K562 (cell line): ENCODE measurements around the gene TBRG4. TPM values are rescaled to one million over a fixed set of nuclear protein-coding genes. Genes with fewer than 3 reads are reported as not detected.
A peak's percentile ranks its signal among the peaks of the same experiment; 100 is the strongest.

Source experiments
- ATAC-seq: fragments of 200-7000 bp; cut with Tn5 transposase; 3 replicates; pipeline ENCODE4 v1.9.1; 2020; ENCODE audit warnings: moderate library complexity
- BruUV-seq: library from RNA; stranded (reverse); fragments of 400-500 nt; replicated peaks from 2 replicates; lab custom pipeline; 2021; lab: Mats Ljungman, UMichigan
- CTCF ChIA-PET: fragments of 300-600 bp; formaldehyde crosslinking; extraction: SDS; loops from one replicate; lab custom pipeline; 2021; ENCODE audit warnings: low intra/inter-chr PET ratio; lab: Yijun Ruan, JAX
- POLR2A ChIA-PET: fragments of 300-600, 350-650 bp; sonication (Branson Sonifier 250); formaldehyde crosslinking; extraction: SDS; loops from one replicate; lab custom pipeline; 2021; ENCODE audit warnings: antibody characterized with exemption, inconsistent platforms; lab: Yijun Ruan, JAX
- DNase-seq, 4 experiments: peaks; one replicate each; pipeline versions ENCODE4 v3.0.0 to v3.0.0-alpha.2; 2011 to 2018; ENCODE audit warnings: low spot score in 3 of 4, mixed read lengths in 3 of 4; ENCODE audit errors: extremely low read depth in 1 of 4
- FAIRE-seq: peaks from 2 replicates; lab custom pipeline; 2011; peaks lifted over from hg19 to GRCh38; lab: Jason Lieb, UNC
- H2AFZ ChIP-seq: 2 replicates; pipeline ENCODE4 v1.6.0; 2011; ENCODE audit warnings: low read depth, low read length, control low read depth, inconsistent platforms
- H3K27ac ChIP-seq: fragments of 200-600 bp; 3 replicates; pipeline ENCODE4 v1.8.0; 2011; ENCODE audit warnings: low read depth, mild to moderate bottlenecking, control low read depth, inconsistent platforms, low read length, moderate library complexity, mixed read lengths; ENCODE audit errors: extremely low read depth
- H3K27me3 ChIP-seq, 2 experiments: fragments of 300-600 bp in 1 of 2; 2 replicates in 1 of 2; 3 replicates in 1 of 2; pipeline versions ENCODE4 v1.6.0 to v1.8.0; 2011; ENCODE audit warnings: inconsistent platforms in 2 of 2, low read length in 2 of 2, mild to moderate bottlenecking in 1 of 2, mixed read lengths in 1 of 2, moderate library complexity in 1 of 2; ENCODE audit not compliant: control insufficient read depth in 2 of 2, insufficient read depth in 2 of 2
- H3K36me3 ChIP-seq: fragments of 300-600 bp; 3 replicates; pipeline ENCODE4 v1.8.0; 2011; ENCODE audit warnings: mild to moderate bottlenecking, low read length, inconsistent platforms; ENCODE audit not compliant: control insufficient read depth, insufficient read depth
- H3K4me1 ChIP-seq, 2 experiments: fragments of 200-600 bp in 1 of 2; replicated peaks in 1 of 2; 2 replicates in 1 of 2; 3 replicates in 1 of 2; pipeline versions ENCODE4 v1.5.1 to v1.8.0; 2011; ENCODE audit warnings: inconsistent platforms in 2 of 2, low read length in 2 of 2, mild to moderate bottlenecking in 1 of 2, mixed read lengths in 1 of 2, moderate library complexity in 1 of 2; ENCODE audit not compliant: control insufficient read depth in 2 of 2, insufficient read depth in 2 of 2
- H3K4me2 ChIP-seq: 2 replicates; pipeline ENCODE4 v1.6.1; 2011; ENCODE audit warnings: low read length, control low read depth, inconsistent platforms, mixed read lengths; ENCODE audit not compliant: insufficient read depth
- H3K4me3 ChIP-seq: fragments of 200-600 bp; sonication (generic), shearing (Covaris generic); 2 replicates; pipeline ENCODE4 v1.5.1; 2016; ENCODE audit warnings: control low read depth, inconsistent platforms
- H3K79me2 ChIP-seq: fragments of 200-600 bp; 3 replicates; pipeline ENCODE4 v1.8.0; 2011; ENCODE audit warnings: low read length, inconsistent platforms; ENCODE audit not compliant: control insufficient read depth, insufficient read depth
- H3K9ac ChIP-seq, 2 experiments: 2 replicates each; pipeline versions ENCODE4 v1.6.0 to v1.6.1; 2011; ENCODE audit warnings: low read depth in 2 of 2, low read length in 2 of 2, control low read depth in 1 of 2, inconsistent platforms in 1 of 2, mild to moderate bottlenecking in 1 of 2, mixed read lengths in 1 of 2; ENCODE audit not compliant: insufficient read depth in 1 of 2
- H3K9me1 ChIP-seq: one replicate; pipeline ENCODE4 v1.6.0; 2011; ENCODE audit warnings: inconsistent platforms, mild to moderate bottlenecking, low read length, moderate library complexity; ENCODE audit not compliant: control insufficient read depth, insufficient read depth
- H3K9me3 ChIP-seq: replicated peaks from 2 replicates; pipeline ENCODE4 v1.5.1; 2011; ENCODE audit warnings: low read depth, low read length, inconsistent platforms; ENCODE audit not compliant: control insufficient read depth, insufficient read depth
- H4K20me1 ChIP-seq: replicated peaks from 2 replicates; pipeline ENCODE4 v1.6.1; 2011; ENCODE audit warnings: low read length, inconsistent platforms, mixed read lengths; ENCODE audit not compliant: control insufficient read depth, insufficient read depth
- TRIM24 ChIP-seq, 2 experiments: fragments of 450-650 bp; IDR thresholded peaks; 2 replicates each; pipeline ENCODE4 v1.6.1; 2016
- WGBS: fragments of 100-300 bp; shearing (Covaris generic); methylation state at CpG from one replicate; pipeline ENCODE4 v1.1.6; 2016; ENCODE audit warnings: low coverage, mixed read lengths; ENCODE audit not compliant: insufficient coverage; ENCODE audit errors: missing lambda C conversion rate; 5-methylcytosine and 5-hydroxymethylcytosine counted together
- in situ Hi-C: fragments of 300-500 bp; cut with MboI; formaldehyde crosslinking; loops from 4 replicates; pipeline ENCODE4 v1.15.0; 2018; ENCODE audit warnings: inconsistent platforms, mixed read lengths
- intact Hi-C: fragments of 100-400 bp; cut with micrococcal nuclease; formaldehyde crosslinking; loops from 2 replicates; pipeline ENCODE4 v1.14.2; 2022
- polyA plus RNA-seq, 8 experiments: library from polyadenylated mRNA; depleted of rRNA in 4 of 8; stranded (reverse) in 5 of 8; unstranded in 3 of 8; fragments of >200 nt; fragmentation: Nextera tagmentation in 2 of 8; fragmentation: Illumina TruSeq in 1 of 8; extraction: Ambion mirVana in 2 of 8; extraction: Trizol in 1 of 8; gene quantifications; 2 replicates each; pipeline versions ENCODE4 v1.2.1 to v1.2.3, GENCODE V29; 2011 to 2014; ENCODE audit warnings: inconsistent platforms in 1 of 8, missing spikeins in 1 of 8
- total RNA-seq, 7 experiments: library from RNA; depleted of rRNA in 6 of 7; stranded (reverse); fragments of >200 nt in 6 of 7; fragmentation: Illumina TruSeq in 2 of 7; extraction: Trizol in 2 of 7; gene quantifications; 2 replicates each; pipeline versions ENCODE4 v1.2.1 to v1.2.3, GENCODE V29; 2011 to 2021; ENCODE audit warnings: low replicate concordance in 1 of 7
- TF ChIP-seq, protein P1 (sequence below), 3 experiments: IDR thresholded peaks in 2 of 3; conservative IDR thresholded peaks in 1 of 3; 2 replicates each; pipeline ENCODE4 v1.5.1; 2011 to 2012; ENCODE audit warnings: low read length in 3 of 3, mild to moderate bottlenecking in 3 of 3, control low read depth in 2 of 3, improper control_type of control experiment in 1 of 3, inconsistent platforms in 1 of 3, low read depth in 1 of 3, mixed read lengths in 1 of 3, moderate library complexity in 1 of 3; ENCODE audit not compliant: insufficient read depth in 2 of 3

TBRG4 gene
- total and polyA plus RNA-seq, 9 of the 15 experiments (the other 6 are each of a cell fraction or from before 2014, with no cell fraction given): 11.2 to 322 (median 216) TPM

DNA sequence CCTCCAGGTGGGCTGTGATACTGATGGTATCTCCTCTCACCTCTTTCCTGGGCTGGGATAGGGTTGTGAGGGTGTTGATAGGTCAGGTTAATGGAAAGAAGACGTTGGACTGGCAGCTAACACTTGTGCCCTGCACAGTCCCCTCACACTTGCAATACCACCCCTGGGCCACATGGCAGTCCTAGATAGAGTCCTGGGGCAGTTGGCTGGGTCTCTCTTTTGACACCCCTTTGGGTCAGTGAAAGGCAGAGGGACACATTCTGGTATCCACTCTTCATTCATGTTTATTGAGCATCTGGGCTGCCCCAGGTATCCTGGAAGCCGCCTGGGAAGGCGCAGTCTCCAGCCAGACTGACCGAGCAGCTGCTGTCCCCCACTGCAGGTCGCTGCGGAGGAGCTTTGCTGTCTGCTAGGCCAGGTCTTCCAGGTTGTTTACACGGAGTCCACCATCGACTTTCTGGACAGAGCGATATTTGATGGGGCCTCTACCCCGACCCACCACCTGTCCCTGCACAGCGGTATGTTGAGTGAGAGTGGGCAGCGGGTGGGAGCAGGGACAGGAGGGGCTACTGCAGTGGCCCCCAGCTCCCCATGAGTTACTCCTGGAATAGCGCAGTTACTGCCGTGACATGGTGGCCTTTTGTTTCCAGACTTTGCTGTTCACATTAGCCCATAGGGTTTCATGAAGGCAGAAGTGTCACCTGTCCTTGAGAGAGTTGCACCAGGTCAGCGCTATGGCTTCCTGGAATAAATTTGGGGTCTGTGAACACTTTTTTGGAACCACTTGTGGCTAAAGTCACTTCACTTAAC is 41.8 kb downstream of the TBRG4 start:
- H3K9me1 ChIP-seq: no peaks in the 10 kb centered on the region
- CTCF ChIA-PET: no interaction called here
- H3K36me3 ChIP-seq: peaks cover 89% of the 10 kb centered on the region; the same call in 2 of the 3 replicates
- intact Hi-C loops: loop anchor here (10.0 kb wide), 1 partner anchor 95 kb away; the partner anchor contains the start of gene MYO1G
- H3K4me3 ChIP-seq: no peak overlapping the region
- ATAC-seq (peak; percentile 35; the same call in 1 of the 3 replicates), DNase-seq (peak in 1 of 4 experiments; percentile 14), FAIRE-seq (no peak)
- no peaks in the 10 kb centered on the region for H4K20me1 ChIP-seq
- WGBS: 87% methylated on average over 14 of the region's 15 CpGs
- BruUV-seq: no TSS peak
- no peaks in the 10 kb centered on the region for H3K27me3 ChIP-seq
- no peak overlapping the region for H3K27ac ChIP-seq
- in situ Hi-C loops: no loop called here
- H3K9ac ChIP-seq: no peak overlapping the region; a peak in 1 of 4 replicates
- no peak overlapping the region for H3K4me2 ChIP-seq
- peaks cover 0 to 17% of the 10 kb centered on the region in 2 experiments; a peak in 1 of 5 replicates for H3K4me1 ChIP-seq
- H2AFZ ChIP-seq: no peak overlapping the region
- H3K9me3 ChIP-seq: no peaks in the 10 kb centered on the region
- TF ChIP-seq, protein P1, sequence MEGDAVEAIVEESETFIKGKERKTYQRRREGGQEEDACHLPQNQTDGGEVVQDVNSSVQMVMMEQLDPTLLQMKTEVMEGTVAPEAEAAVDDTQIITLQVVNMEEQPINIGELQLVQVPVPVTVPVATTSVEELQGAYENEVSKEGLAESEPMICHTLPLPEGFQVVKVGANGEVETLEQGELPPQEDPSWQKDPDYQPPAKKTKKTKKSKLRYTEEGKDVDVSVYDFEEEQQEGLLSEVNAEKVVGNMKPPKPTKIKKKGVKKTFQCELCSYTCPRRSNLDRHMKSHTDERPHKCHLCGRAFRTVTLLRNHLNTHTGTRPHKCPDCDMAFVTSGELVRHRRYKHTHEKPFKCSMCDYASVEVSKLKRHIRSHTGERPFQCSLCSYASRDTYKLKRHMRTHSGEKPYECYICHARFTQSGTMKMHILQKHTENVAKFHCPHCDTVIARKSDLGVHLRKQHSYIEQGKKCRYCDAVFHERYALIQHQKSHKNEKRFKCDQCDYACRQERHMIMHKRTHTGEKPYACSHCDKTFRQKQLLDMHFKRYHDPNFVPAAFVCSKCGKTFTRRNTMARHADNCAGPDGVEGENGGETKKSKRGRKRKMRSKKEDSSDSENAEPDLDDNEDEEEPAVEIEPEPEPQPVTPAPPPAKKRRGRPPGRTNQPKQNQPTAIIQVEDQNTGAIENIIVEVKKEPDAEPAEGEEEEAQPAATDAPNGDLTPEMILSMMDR (IDR thresholded peaks at IDR 0.05 in 2 of 3, conservative IDR thresholded peaks at IDR 0.05 in 1 of 3; ENCODE audit: insufficient read depth in 2 of 3, low read depth in 1 of 3, low read length in 3 of 3): 0 out of 6 replicates have a peak, but pooled peaks of 1 of the 3 experiments have one; percentile 19
- TF ChIP-seq TRIM24 (IDR thresholded peaks at IDR 0.05): no peak
- H3K79me2 ChIP-seq: no peaks in the 10 kb centered on the region
- POLR2A ChIA-PET: interaction anchor here (0.6 to 1.3 kb wide), 5 partner anchors 15 to 37 kb away, joined by 3 to 5 read pairs (median 4); no protein-coding TSS in a partner anchor
